OCI-LY1 (cell line): ENCODE measurements around the gene KCTD13.

Source experiments
- H2AFZ ChIP-seq: fragments of 200-600 bp; sonication (generic), shearing (Covaris generic); 2 replicates; pipeline ENCODE4 v1.6.0; 2014; ENCODE audit warnings: antibody characterized with exemption, mild to moderate bottlenecking, low read length
- H3F3A ChIP-seq: fragments of 200-600 bp; sonication (generic), shearing (Covaris generic); 2 replicates; pipeline ENCODE4 v1.6.0; 2014; ENCODE audit warnings: mild to moderate bottlenecking, antibody characterized with exemption, low read length, moderate library complexity; ENCODE audit not compliant: insufficient read depth
- H3K27ac ChIP-seq: fragments of 200-600 bp; sonication (generic); 2 replicates; pipeline ENCODE4 v1.5.1; 2014; ENCODE audit warnings: low read length, mixed run types, mild to moderate bottlenecking, low read depth; ENCODE audit not compliant: poor library complexity, severe bottlenecking
- H3K27me3 ChIP-seq: fragments of 200-600 bp; sonication (generic); 2 replicates; pipeline ENCODE4 v1.6.0; 2014; ENCODE audit warnings: antibody characterized with exemption, mild to moderate bottlenecking, low read length, moderate library complexity; ENCODE audit not compliant: insufficient read depth
- H3K36me3 ChIP-seq: fragments of 200-600 bp; sonication (generic); 2 replicates; pipeline ENCODE4 v1.6.1; 2014; ENCODE audit warnings: mild to moderate bottlenecking, antibody characterized with exemption, low read length, moderate library complexity, mixed read lengths; ENCODE audit not compliant: insufficient read depth
- H3K4me1 ChIP-seq: fragments of 200-600 bp; sonication (generic); 2 replicates; pipeline ENCODE4 v1.5.1; 2014; ENCODE audit warnings: mild to moderate bottlenecking, low read length, moderate library complexity; ENCODE audit not compliant: insufficient read depth, severe bottlenecking
- H3K4me2 ChIP-seq: fragments of 200-600 bp; sonication (generic), shearing (Covaris generic); 2 replicates; pipeline ENCODE4 v1.6.1; 2014; ENCODE audit warnings: low read length
- H3K4me3 ChIP-seq: fragments of 200-600 bp; sonication (generic); 2 replicates; pipeline ENCODE4 v1.5.1; 2014; ENCODE audit warnings: low read length, low read depth, mild to moderate bottlenecking, mixed read lengths; ENCODE audit not compliant: poor library complexity, severe bottlenecking
- H3K79me2 ChIP-seq: fragments of 200-600 bp; shearing (Covaris generic); 2 replicates; pipeline ENCODE4 v1.6.1; 2016; ENCODE audit warnings: mixed run types, low read length, mixed read lengths; ENCODE audit not compliant: insufficient read depth
- H3K9ac ChIP-seq: fragments of 200-600 bp; sonication (generic), shearing (Covaris generic); 2 replicates; pipeline ENCODE4 v1.6.1; 2014; ENCODE audit warnings: mild to moderate bottlenecking, low read length, mixed read lengths
- H3K9me2 ChIP-seq: fragments of 200-600 bp; sonication (generic), shearing (Covaris generic); 2 replicates; pipeline ENCODE4 v1.6.1; 2014; ENCODE audit warnings: low read depth, mild to moderate bottlenecking, low read length, mixed read lengths
- H3K9me3 ChIP-seq: fragments of 200-600 bp; shearing (Covaris generic); 2 replicates; pipeline ENCODE4 v1.6.1; 2014; ENCODE audit warnings: low read length, mixed read lengths
- H4K20me1 ChIP-seq: fragments of 200-600 bp; sonication (generic), shearing (Covaris generic); 2 replicates; pipeline ENCODE4 v1.6.0; 2016; ENCODE audit warnings: mild to moderate bottlenecking, low read length; ENCODE audit not compliant: insufficient read depth
- EZH2 ChIP-seq: fragments of 200-600 bp; sonication (generic), shearing (Covaris generic); IDR thresholded peaks from 2 replicates; pipeline ENCODE4 v1.8.0; 2017; ENCODE audit warnings: borderline replicate concordance, mixed run types, mild to moderate bottlenecking, antibody characterized with exemption, low read length, moderate library complexity, mixed read lengths
- TF ChIP-seq, protein P1 (sequence below): fragments of 200-600 bp; sonication (generic), shearing (Covaris generic); IDR thresholded peaks from 2 replicates; pipeline ENCODE4 v1.5.1; 2017; ENCODE audit warnings: mild to moderate bottlenecking, antibody characterized with exemption, low read length, moderate library complexity, mixed read lengths

KCTD13 gene

GRCh38 chr16:29959293-29959692 is 33.3 kb upstream of the KCTD13 start:
- H3K27me3 ChIP-seq, result no peaks in the 10 kb centered on the region
- H3K4me3 ChIP-seq, result no peak overlapping the region
- H3K4me2 ChIP-seq, result no peak overlapping the region
- no peak overlapping the region for H3K9ac ChIP-seq
- H3K79me2 ChIP-seq, result no peaks in the 10 kb centered on the region
- peaks cover 21% of the 10 kb centered on the region for H3K4me1 ChIP-seq
- H3K36me3 ChIP-seq, result no peaks in the 10 kb centered on the region
- no peak for TF ChIP-seq EZH2
- TF ChIP-seq, protein P1, sequence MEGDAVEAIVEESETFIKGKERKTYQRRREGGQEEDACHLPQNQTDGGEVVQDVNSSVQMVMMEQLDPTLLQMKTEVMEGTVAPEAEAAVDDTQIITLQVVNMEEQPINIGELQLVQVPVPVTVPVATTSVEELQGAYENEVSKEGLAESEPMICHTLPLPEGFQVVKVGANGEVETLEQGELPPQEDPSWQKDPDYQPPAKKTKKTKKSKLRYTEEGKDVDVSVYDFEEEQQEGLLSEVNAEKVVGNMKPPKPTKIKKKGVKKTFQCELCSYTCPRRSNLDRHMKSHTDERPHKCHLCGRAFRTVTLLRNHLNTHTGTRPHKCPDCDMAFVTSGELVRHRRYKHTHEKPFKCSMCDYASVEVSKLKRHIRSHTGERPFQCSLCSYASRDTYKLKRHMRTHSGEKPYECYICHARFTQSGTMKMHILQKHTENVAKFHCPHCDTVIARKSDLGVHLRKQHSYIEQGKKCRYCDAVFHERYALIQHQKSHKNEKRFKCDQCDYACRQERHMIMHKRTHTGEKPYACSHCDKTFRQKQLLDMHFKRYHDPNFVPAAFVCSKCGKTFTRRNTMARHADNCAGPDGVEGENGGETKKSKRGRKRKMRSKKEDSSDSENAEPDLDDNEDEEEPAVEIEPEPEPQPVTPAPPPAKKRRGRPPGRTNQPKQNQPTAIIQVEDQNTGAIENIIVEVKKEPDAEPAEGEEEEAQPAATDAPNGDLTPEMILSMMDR, result no peak
- no peak overlapping the region for H3K27ac ChIP-seq
- H3K9me3 ChIP-seq, result no peaks in the 10 kb centered on the region
- 0 out of 2 replicates have a peak, but pooled peaks cover 2% of the 10 kb centered on the region for H3F3A ChIP-seq
- no peaks in the 10 kb centered on the region for H4K20me1 ChIP-seq
- H2AFZ ChIP-seq, result no peak overlapping the region
- H3K9me2 ChIP-seq, result no peaks in the 10 kb centered on the region

- no peaks in the 10 kb centered on the region for H3K27me3 ChIP-seq
- H3K36me3 ChIP-seq, result no peaks in the 10 kb centered on the region
- no peak overlapping the region for H3K4me2 ChIP-seq
- no peak overlapping the region for H3K4me3 ChIP-seq
- H3K27ac ChIP-seq, result no peak overlapping the region
- no peak overlapping the region for H3K9ac ChIP-seq
- H4K20me1 ChIP-seq, result no peaks in the 10 kb centered on the region
- H3K4me1 ChIP-seq, result peaks cover 21% of the 10 kb centered on the region
- H3K9me3 ChIP-seq, result no peaks in the 10 kb centered on the region
- no peaks in the 10 kb centered on the region for H3K79me2 ChIP-seq
- 0 out of 2 replicates have a peak, but pooled peaks cover 2% of the 10 kb centered on the region for H3F3A ChIP-seq
- TF ChIP-seq, protein P1, result no peak
- TF ChIP-seq EZH2, result no peak
- no peaks in the 10 kb centered on the region for H3K9me2 ChIP-seq
- H2AFZ ChIP-seq, result no peak overlapping the region
Measured at GRCh38 chr16:29958756-29959155, 32.7 kb upstream of the KCTD13 start.

DNA sequence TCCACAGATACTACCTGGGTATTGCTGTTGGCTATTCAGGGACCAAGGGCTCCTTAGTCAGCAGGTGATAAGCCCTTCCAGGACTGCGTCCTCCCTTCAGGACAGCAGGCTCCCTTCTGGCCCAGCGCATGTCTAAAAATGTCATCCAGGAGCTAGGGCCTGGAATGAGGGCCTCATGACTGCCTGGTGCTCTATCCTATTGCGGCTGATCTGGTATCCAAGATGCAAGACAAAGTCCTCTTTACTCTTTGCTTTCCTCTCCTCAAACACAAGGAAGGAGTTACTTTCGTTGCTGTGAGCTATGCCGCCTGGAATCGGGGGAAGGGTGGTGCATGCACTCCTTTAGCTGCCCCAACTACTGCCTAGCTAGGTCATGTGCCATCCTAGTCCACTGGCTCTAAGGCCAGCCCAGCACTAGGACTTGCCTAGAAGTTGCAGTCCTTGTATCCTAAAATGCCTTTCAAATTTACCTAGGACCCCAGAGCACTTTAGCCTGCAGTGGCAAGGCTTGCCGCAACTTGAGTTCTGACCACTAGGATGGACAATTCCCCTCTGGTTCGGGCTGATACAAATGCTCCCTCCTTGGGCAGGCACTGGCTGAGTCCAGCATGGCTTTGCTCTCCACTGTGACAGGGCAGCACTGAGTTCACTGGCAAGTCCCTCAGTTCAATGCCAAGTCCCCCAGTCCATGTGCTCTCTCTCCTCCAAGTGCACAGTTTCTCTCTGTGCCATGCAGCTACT is 25.8 kb upstream of the KCTD13 start:
- Histone ChIP-seq H3K9me2 (no peaks in the 10 kb centered on the region), H3K4me2 (no peak overlapping the region), H3K27ac (no peak overlapping the region), H3K27me3 (peaks cover 2% of the 10 kb centered on the region; the same call in 1 of the 2 replicates), H3K79me2 (no peaks in the 10 kb centered on the region), H3K9ac (no peak overlapping the region), H3K9me3 (0 out of 2 replicates have a peak, but pooled peaks cover 3% of the 10 kb centered on the region), H4K20me1 (no peaks in the 10 kb centered on the region), H2AFZ (no peak overlapping the region), H3K4me1 (peaks cover 6% of the 10 kb centered on the region), H3K36me3 (no peaks in the 10 kb centered on the region; the same call in 1 of the 2 replicates), H3F3A (0 out of 2 replicates have a peak, but pooled peaks cover 2% of the 10 kb centered on the region), H3K4me3 (no peak overlapping the region)
- no peak for TF ChIP-seq EZH2
- TF ChIP-seq, protein P1, result no peak
